NCI-H69 (cell line): ENCODE measurements around the gene KRT79.
"Not testable (repeated sequence)": the region's sequence is repeated elsewhere in the genome, so short reads cannot be mapped to it uniquely, and the experiment has no call there.

Experiments
- DNase-seq: peaks from one replicate; lab custom pipeline; 2025; lab: John Stamatoyannopoulos, UW

KRT79 gene

DNA sequence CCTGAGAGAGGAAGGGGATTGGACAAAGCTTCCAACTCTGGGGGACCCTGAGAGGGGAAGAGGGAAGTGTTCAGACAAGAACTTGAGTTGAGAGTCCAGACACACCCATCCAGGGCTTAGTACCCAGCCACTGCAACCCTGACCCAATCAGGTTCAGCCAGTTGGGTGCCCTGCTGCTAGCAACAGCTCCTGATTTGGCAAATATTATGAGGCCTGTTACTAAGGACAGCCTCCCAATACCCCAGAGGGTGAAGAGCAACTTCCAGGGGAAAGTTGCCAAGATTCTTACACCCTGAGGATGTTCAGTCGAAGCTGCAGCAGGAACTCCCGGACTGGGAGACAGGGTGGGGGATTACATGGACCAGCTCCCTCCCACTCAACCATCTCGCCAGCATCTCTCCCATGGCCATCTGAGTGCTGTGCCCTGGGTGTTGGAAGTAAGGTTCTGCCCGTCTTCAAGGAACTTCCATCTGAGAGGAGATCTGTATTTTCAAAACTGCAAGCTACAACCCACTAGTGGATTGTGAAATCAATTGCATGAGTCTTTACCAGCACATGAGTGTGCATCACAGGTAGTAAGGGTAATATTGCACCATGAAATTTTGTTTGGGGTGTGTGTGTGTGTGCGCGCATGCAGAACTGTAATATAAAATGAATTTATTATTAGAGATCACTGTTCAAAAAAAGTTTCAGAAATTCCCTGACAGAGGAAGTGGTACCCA, 26.2 kb upstream of the KRT79 start:
- peak; percentile 12 for DNase-seq

DNA sequence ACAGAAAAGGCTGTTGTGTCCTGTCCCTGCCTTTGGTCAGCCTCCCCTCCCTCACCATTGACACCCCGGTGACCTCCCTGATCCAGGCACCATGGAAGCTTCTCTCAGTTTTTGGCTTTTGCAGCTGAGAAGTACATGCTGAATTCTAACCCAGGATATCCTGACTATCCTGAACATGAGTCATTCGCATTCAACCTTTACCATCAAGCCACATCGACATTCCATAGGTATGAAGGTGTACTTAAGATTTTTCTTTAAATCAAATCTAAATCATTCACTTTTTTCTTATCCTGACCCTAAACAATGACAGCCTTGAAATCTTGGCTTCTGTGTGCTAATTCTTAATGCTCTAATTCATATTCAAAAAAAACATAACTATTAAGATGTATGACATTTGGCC, 23.4 kb upstream of the KRT79 start:
- DNase-seq: no peak

DNA sequence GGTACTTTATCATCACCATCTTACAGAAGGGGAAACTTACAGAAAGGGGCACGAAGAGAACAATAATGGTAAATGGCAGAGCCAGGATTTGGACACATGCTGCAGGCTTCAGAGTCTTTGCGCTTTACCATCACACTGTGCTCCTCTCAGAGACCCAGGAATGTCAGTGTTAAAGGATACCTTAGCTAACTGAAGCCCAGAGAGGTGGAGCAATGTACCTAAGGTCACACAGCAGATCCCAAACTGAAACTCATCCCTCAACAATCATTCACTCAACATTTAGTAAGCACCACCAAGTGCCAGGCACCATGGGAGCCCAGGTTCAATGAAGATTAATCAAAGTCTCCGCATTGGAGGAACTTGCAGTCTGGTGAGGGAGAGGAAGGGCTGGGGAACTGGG, 22.7 kb upstream of the KRT79 start:
- no peak for DNase-seq

- not testable (repeated sequence) for DNase-seq
These were observed 22.0 kb upstream of the KRT79 start for GRCh38 chr12:52856077-52856476.

DNA sequence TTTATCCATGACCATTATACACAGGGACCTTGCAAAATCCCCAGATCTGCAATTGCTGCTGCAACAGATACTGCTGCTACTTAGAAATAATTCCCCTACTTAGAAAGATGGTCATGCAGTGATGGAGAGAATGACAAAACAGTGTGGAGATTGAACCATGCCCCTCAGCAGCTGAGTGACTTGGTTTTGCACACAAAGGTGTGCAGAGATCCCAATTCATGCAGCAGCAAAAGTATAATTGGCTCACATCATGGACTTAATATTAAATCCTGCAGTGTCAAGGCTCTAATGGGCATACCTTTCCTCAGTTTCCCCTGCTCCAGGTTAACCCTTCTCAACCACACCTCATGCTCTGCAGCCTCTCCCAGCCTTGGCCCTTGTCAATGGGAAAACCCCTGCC, 17.7 kb upstream of the KRT79 start:
- DNase-seq: no peak

DNA sequence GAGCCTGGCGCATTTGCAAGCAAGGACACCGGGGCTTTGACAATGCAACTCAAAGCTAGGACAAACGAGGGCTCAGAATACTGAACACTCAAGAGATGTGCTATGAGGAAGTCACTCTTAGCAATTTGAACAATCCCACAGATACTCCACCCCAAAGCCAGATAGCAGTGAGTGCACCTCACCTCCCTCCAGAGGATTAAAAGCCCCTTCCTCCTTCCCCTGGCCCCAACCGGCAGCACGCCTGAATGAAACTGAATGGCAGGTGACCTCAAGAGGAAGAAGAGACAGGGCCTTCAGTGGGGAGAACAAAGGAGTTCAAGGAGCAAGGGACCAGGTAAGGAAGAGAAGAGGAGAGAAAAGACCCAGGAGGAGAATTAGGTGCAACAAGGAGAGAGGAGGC, 16.6 kb upstream of the KRT79 start:
- no peak for DNase-seq

- no peak for DNase-seq
These were observed 15.4 kb upstream of the KRT79 start for GRCh38 chr12:52849511-52849910.

DNA sequence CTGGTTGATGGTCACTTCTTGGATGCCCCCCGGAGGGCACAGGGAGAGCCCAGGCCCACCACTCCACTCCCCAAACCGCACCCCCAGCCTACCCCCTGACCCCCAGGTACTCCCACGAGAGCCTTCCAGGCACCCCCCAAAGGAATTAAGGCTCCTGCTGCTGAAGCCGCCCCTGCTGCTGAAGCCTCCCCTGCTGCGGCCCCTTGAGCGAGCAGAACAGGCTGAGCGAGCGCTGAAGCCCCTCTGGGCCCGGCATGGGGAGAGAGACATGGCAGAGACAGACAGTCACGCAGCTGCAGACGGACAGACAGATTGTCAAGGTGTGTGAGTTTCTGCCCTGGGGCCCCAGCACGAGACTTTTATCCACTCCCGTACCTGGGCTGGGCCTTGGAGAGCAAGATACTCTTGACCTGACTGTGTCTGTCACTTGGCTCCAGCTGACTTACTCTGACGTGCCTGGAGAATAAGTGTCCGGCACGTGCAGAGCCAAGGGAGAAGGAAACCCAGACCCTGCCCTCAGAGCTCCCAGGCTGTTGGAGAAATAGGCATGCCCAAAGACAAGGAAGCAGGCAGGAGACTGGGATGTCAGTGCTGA, 14.6 kb upstream of the KRT79 start, which contains the start of gene KRT78:
Gene KRT78, minus strand, starts transcription at position 334 of the 595 bp plus-strand sequence. Its CDS starts 64 bp downstream, at position 270.
- no peak for DNase-seq

DNA sequence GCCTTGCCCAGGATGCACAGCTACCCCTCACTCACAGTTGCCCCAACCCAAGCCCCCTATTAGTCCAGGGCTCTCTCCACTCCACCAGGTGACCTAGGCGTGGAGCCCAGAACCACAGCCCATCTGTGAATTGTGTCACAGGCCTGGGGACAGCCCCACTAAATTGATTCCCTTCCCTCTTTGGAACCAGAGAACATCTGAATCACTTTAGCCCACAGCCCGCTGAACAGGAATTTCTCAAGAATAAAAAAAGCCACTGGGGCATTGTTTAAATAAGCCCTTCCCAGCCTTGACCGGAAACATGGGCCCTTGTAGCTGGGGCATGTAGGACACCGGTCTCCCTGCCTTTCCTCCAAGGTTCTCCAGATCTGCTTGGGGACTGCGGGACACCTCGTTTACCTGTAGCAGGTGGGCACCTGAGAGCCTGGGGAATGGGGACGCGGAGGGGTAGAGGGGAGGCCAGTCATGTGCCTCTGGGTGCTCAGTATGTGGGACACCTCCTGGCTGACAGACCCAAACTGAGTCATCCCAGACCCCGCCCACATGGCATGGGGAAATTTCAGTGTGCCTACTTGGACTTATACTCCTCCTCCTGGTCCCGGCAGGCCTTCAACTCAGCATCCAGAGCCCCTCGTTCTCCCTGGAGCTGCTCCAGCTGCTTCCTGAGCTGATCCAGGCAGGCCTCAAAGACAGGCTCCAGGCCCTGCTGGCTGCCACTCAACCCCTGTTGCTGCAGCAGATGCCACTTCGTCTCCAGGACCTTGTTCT, 13.4 kb upstream of the KRT79 start:
- no peak for DNase-seq

DNA sequence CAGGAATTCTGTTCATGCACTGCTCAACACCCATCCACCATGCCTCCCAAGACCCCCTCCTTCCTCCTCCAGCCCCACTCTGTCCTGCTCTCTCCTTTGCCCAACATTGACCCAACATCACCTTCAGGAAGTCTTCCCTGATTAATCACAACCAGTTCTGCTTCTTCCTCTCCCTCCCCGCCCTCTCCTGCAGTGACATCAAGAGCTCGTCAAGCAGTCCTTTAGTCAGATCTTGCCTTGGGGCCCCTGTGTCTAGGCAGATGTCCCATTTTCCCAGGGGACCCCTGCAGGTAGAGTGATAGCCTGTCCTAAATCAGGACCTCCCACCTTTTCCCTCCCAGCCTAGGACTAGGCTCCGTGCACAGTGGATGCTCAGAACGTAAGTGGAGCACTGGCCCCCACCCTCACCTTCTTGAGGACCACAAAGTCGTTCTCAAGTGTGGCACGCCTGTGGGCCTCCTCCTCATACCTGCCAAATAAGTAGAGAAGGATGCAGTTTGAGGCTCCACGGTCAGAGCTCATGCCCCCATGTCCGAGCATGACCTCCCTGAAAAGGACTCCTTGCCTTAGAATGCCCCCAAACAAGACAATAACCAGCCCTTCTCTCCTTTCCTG, 12.4 kb upstream of the KRT79 start:
- DNase-seq: no peak

DNA sequence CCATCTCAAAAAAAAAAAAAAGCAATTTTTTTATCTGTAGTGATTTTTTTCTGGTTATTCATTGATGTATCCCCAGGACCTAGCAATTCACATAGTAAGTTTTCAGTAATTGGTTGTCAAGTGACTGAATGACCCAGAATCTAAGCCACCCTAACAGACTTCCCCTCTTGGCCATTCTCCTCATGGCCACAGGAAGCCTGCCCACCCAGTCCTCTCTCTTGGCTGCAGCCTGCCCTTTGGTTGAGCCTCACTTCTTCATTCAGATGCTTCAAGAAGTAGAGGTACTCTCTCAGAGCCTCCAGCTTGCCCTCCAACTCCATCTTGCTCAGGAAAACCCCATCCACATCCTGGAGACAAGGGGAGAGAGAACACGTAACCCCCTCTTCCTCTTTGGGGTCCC, 11.8 kb upstream of the KRT79 start:
- DNase-seq: no peak

DNA sequence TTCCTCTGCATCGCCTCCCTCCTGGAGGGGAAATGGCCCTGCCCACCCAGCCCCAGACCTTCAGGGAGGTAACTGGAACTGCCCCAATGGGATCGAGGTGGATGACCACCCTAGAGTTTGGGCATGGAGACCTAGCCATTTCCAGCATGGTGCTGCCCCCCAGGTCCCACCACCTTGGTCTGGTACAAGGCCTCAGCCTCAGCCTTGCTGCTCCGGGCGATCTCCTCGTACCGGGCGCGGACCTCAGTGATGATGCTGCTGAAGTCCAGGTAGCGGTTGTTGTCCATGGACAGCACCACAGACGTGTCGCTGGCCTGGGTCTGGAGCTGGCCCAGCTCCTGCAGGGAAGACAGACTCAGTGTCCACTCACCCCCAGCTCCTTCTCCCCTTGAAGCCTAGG, 10.3 kb upstream of the KRT79 start:
- DNase-seq: no peak

DNA sequence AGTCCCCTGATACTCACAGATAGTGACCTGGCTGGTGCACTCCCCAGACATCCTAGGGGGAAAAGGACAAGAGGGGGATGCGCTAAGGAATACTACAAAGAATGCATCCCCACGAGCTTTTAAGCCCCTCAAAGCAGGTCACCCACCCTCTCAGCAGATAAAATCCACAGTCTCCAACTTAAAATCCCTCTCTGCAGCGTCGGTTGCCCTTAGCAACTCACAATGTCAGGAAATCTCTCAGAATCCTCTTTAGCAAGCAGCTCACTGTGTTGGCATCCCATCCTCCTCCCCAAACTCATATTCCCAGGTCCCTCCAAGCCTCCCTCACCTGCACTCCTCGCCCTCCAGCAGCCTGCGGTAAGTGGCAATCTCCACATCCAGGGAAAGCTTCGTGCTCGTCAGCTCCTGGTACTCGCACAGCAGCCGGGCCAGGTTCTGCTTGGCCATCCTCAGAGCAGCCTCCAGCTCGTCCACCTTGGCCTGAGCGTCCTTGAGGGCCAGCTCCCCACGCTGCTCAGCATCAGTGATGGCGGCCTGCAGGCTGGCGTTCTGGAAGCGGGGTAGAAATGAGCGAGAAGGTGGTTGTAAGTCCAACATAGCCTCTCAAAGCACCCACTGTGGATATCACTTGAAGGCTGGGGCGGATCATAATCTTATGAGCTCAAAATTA, 5.5 kb upstream of the KRT79 start:
- no peak for DNase-seq

GRCh38 chr12:52838609-52839435, 4.7 kb upstream of the KRT79 start:
- DNase-seq: peak; percentile 57

GRCh38 chr12:52837781-52838608, 3.9 kb upstream of the KRT79 start:
- DNase-seq: no peak

DNA sequence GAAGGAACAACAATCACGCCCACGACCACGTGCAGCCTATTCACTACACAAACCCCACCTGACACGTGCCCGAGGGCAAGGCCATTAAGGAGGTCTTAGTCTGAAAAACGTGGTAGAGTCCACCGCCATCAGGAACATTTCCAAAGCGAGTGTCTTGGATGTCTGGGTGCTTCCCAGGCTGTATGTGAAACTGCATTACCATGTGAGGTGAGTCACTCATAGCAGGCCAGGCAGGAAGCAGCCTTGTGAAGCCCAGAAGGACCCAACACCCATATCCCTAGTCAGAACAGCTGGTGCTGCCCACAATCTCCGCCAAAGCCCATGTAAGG, 3.3 kb upstream of the KRT79 start:
- no peak for DNase-seq

DNA sequence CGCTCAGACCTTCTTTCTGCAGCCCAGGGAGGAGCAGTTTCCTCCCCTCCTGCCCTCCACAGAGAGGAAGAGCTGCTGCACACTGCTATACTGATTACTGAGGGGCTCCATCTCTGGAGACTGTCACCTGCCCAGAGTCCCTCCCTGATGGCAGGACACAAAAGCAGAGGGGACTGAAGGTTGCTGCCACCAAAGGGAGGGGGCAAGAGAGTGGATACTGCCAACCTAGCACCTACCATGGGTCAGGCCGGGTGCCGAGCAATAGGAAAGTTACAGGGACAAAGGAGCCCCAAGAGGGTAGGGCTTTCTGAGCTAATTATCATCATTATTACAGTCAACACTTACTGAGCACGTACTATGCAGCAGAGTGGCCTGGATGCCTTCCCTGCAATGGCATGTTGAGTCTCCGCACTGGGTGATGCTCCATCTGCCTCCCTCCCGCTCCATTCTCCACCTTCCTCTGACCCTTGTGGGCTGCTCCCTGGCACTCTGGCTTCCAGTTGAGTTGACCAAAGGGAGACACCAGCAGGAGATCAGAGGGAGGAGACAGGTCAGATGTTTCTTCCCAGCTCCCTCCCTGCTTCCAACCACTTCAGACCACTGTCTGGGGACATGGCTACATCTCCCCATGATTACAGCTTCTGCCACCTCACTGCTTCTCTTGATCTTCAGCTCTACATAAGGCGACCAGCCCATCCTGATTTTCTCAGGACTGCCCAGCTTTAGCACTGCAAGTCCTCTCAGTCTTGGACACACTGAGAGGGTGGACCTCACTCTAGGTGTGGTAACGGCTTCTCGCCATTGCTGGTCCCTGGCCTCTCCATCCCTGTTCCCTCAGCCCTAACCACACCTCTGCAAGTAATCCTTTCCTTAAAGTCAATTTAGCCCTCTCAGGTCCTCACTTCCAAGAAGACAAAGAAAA, 2.6 kb upstream of the KRT79 start:
- DNase-seq: no peak

- no peak for DNase-seq
These were observed 1.9 kb upstream of the KRT79 start for GRCh38 chr12:52836042-52836466.

DNA sequence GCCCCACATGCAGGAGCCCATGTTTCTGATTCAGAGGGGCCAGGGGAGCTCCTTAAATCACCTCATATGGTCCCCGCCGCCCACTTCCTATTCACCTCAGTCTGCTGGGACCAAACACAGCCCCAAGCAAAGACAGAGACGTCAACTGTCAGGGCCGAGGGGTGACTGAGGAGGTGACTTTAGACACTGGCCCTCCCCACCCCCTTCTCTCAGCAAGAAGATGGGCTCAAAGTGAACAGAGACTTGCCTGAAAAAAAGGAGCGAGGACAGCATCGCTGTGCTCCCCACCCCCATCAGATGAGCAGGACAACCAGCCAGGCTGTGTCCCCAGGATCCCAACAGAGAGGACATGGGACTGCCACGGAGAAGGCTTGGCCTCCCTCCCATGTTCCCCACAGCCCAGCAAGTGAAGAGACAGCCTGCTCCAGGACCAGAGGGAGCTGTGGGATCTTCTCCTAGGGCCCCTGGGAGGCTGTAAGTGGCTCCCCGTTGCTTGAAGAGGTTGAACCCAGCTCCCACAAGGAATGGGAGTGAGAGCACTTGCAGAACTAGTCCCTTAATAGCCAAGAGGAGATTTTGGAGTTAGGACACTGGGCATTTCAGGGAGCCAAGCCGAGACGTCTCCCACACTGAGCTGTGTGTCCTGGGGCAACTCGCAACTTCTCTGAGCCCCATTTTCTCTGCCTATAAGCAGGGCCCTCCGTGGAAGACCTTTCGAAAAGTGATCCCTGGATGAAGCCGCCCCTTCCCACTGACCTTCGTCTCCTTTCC, 1.3 kb upstream of the KRT79 start:
- no peak for DNase-seq
